Ovary (tissue), 9 donors: ENCODE measurements around the gene PARD3. TPM values are rescaled to one million over a fixed set of nuclear protein-coding genes. Genes with fewer than 3 reads are reported as not detected.

Experiments used
- DNase-seq, 5 donors: peaks; one replicate each; pipeline ENCODE4 v3.0.0-alpha.2; 2019 to 2020
- H3K27ac ChIP-seq, 2 donors: fragments of 200-600 bp; one replicate each; pipeline versions ENCODE4 v1.5.1 to v1.8.0; 2019 to 2022
- H3K27me3 ChIP-seq: fragments of 200-600 bp; one replicate; pipeline ENCODE4 v1.8.0; 2022
- H3K36me3 ChIP-seq: fragments of 200-600 bp; sonication (generic); one replicate; pipeline ENCODE4 v1.5.1; 2019
- H3K4me1 ChIP-seq: one replicate; pipeline ENCODE4 v1.8.1; 2013; ENCODE audit warnings: mild to moderate bottlenecking, moderate library complexity; ENCODE audit not compliant: insufficient read depth
- H3K4me3 ChIP-seq: fragments of 200-600 bp; sonication (generic); one replicate; pipeline ENCODE4 v1.5.1; 2017
- H3K9me3 ChIP-seq, 2 donors: fragments of 200-600 bp in 1 of 2; sonication (generic) in 1 of 2; one replicate each; pipeline versions ENCODE4 v1.5.1 to v1.8.1; 2013 to 2019; ENCODE audit warnings: mild to moderate bottlenecking in 1 of 2, moderate library complexity in 1 of 2
- EP300 ChIP-seq: sonication (generic); formaldehyde crosslinking; IDR thresholded peaks from one replicate; pipeline ENCODE4 v1.6.1; 2017; ENCODE audit warnings: antibody characterized with exemption
- POLR2A ChIP-seq: fragments of 450-650 bp; IDR thresholded peaks from one replicate; pipeline ENCODE4 v1.6.1; 2017; ENCODE audit warnings: antibody characterized with exemption, mild to moderate bottlenecking, moderate library complexity
- WGBS, 3 donors: extraction: QIAGEN DNeasy Blood & Tissue Kit in 1 of 3; methylation state at CpG; one replicate each; pipeline versions ENCODE4 v1.1.5 to v1.1.7; 2013 to 2017; 5-methylcytosine and 5-hydroxymethylcytosine counted together
- intact Hi-C, 4 donors: fragments of 100-400 bp; cut with DNase I; formaldehyde crosslinking; loops; one replicate each; pipeline versions ENCODE4 v1.11.0 to v1.15.1; 2022 to 2023
- polyA plus RNA-seq, 2 donors: library from polyadenylated mRNA; stranded (reverse); fragments of 200-250 nt in 1 of 2; fragments of 350-450 nt in 1 of 2; fragmentation: Illumina TruSeq in 1 of 2; extraction: RNeasy Lipid Tissue Mini Kit (QIAGEN cat#74804) in 1 of 2; gene quantifications; one replicate each; pipeline ENCODE4 v1.2.3, GENCODE V29; 2013 to 2014
- total RNA-seq, 7 donors: library from RNA; depleted of rRNA in 2 of 7; stranded (reverse); fragments of >200 nt in 2 of 7; fragmentation: NEBNext Ultra II Directional in 3 of 7; extraction: Animal tissue kit (Norgen Biotek cat#: 25700) in 3 of 7; gene quantifications; one replicate each; pipeline versions ENCODE4 v1.1.0 to v1.2.4, GENCODE V29; 2016 to 2023
- TF ChIP-seq, protein P1 (sequence below), 3 donors: fragments of 450-650 bp in 2 of 3; fragments of 200-600 bp in 1 of 3; IDR thresholded peaks; one replicate each; pipeline versions ENCODE4 v1.5.1 to v1.8.0; 2016 to 2022; ENCODE audit warnings: antibody characterized with exemption in 3 of 3, mild to moderate bottlenecking in 1 of 3
- donor health status: DM: no; HTN: no; CAD: no; lungs with moderate emphysema.
- donor health status: DM: no; HTN: no; CAD: no.
- donor health status: Bipolar disorder and iron deficiency.
- donor health status: DM: yes; HTN: yes; CAD: no.
- donor health status: DM: no; HTN: no; CAD: no.
- donor health status: DM: yes; HTN: yes; CAD: no.

PARD3 gene
- total and polyA plus RNA-seq, 9 donors: 31.8 to 92.3 (median 67.1) TPM

DNA sequence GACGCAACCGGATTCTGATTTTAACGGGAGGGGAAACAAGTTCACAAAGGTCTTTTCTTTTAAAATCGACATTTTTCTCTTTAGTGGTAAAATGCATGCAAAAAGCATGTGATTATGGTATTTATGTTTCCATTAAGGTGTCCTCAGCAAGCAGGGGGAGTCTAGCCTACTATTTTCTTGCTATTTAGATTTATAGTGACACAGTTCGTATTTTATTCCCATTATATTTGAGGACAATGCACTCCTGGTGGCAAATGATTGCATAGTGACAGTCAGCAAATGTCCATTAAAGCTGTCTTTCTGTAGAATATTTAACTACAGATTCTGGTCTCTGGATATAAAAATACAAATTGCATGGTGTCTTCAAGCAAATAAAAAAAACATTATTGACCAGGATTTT is 554.2 kb downstream of the PARD3 start:
- no peak for DNase-seq
- WGBS, 3 donors: 85 to 88% (median 86%) methylated on average over 5 of the region's 5 CpGs
- TF ChIP-seq POLR2A (no peak), EP300 (no peak)
- TF ChIP-seq, protein P1, sequence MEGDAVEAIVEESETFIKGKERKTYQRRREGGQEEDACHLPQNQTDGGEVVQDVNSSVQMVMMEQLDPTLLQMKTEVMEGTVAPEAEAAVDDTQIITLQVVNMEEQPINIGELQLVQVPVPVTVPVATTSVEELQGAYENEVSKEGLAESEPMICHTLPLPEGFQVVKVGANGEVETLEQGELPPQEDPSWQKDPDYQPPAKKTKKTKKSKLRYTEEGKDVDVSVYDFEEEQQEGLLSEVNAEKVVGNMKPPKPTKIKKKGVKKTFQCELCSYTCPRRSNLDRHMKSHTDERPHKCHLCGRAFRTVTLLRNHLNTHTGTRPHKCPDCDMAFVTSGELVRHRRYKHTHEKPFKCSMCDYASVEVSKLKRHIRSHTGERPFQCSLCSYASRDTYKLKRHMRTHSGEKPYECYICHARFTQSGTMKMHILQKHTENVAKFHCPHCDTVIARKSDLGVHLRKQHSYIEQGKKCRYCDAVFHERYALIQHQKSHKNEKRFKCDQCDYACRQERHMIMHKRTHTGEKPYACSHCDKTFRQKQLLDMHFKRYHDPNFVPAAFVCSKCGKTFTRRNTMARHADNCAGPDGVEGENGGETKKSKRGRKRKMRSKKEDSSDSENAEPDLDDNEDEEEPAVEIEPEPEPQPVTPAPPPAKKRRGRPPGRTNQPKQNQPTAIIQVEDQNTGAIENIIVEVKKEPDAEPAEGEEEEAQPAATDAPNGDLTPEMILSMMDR (IDR thresholded peaks at IDR 0.05): no peak
- no peak overlapping the region for H3K27ac ChIP-seq
- intact Hi-C loops: no loop called here
- H3K9me3 ChIP-seq: no peaks in the 10 kb centered on the region
- H3K4me3 ChIP-seq: no peak overlapping the region
- H3K36me3 ChIP-seq: no peaks in the 10 kb centered on the region
- no peaks in the 10 kb centered on the region for H3K27me3 ChIP-seq
- no peaks in the 10 kb centered on the region for H3K4me1 ChIP-seq

DNA sequence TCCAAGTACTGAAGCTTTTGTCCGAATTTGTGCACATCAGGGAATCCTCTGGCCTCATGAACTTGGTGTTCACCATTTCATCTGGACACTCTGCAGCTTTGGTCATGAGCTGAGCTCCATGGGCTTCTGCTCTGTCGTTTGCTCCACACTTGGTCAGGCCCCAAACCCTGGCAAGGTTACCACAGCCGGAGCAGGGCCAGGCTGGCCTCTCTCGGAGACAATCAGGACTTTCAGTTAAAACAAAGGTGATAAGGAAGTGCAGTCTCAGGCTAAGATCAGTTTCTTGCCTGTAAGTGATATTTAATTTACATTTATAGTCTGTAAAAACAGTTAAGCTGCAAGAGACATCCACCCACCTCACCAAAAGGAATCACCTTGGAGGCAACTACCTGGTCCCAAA is 558.9 kb downstream of the PARD3 start:
- Histone ChIP-seq H3K27me3 (no peaks in the 10 kb centered on the region), H3K4me3 (no peak overlapping the region), H3K4me1 (peaks cover 4% of the 10 kb centered on the region), H3K36me3 (no peaks in the 10 kb centered on the region), H3K27ac (no peak overlapping the region), H3K9me3 (no peaks in the 10 kb centered on the region)
- intact Hi-C loops: no loop called here
- 60 to 86% (median 79%) methylated on average over 4 of the region's 4 CpGs for WGBS, 3 donors
- TF ChIP-seq EP300 (no peak), POLR2A (no peak)
- TF ChIP-seq, protein P1 (IDR thresholded peaks at IDR 0.05): no peak
- no peak for DNase-seq

DNA sequence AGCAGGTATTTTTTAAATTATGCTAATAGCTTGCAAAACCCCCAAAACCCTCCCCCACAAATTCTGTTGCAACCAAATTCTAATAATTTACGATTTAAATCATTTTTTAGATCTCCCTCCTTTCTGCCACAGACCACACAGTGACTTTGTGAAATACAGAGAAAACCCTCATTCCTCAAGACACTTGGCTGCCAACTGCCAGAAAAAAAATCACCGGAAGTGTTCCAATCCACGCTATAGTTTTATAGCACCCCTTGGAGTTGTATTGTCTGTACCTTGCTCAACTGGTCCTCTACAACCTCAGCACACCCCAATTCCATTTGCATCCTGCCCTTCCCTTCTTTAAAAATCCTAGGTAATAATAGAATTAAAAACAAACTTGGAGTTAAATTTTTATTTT is 560.1 kb downstream of the PARD3 start:
- Histone ChIP-seq H3K4me3 (no peak overlapping the region), H3K9me3 (no peaks in the 10 kb centered on the region), H3K36me3 (no peaks in the 10 kb centered on the region), H3K27ac (no peak overlapping the region), H3K4me1 (peaks cover 4% of the 10 kb centered on the region), H3K27me3 (no peaks in the 10 kb centered on the region)
- intact Hi-C loops: no loop called here
- TF ChIP-seq POLR2A: no peak
- no peak for TF ChIP-seq EP300
- TF ChIP-seq, protein P1 (IDR thresholded peaks at IDR 0.05): no peak
- no peak for DNase-seq
- WGBS, 3 donors: 79 to 85% (median 83%) methylated on average over 3 of the region's 3 CpGs

DNA sequence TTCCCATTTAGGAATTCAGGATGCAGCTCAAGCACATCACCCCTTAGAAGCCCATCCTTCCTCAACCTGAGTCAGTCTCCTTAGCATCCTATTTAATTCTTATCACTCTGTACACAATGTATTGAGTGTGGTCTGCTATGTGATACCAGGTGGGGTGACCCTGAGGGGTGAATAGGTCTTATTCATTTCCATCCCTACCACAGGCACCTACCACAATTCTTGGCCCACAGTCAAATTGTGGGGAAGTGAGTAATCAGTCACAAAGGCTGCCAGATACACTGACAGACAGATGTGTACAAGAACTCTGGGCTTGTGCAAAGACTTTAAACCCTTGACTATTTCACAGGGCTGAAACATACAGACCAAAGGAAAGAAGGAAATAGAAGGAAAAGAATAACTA is 560.5 kb downstream of the PARD3 start:
- no peaks in the 10 kb centered on the region for H3K27me3 ChIP-seq
- intact Hi-C loops: no loop called here
- no peaks in the 10 kb centered on the region for H3K36me3 ChIP-seq
- no peak for DNase-seq
- no peaks in the 10 kb centered on the region for H3K9me3 ChIP-seq
- no peak for TF ChIP-seq EP300
- TF ChIP-seq POLR2A: no peak
- TF ChIP-seq, protein P1 (IDR thresholded peaks at IDR 0.05): no peak
- peaks cover 4% of the 10 kb centered on the region for H3K4me1 ChIP-seq
- no peak overlapping the region for H3K27ac ChIP-seq
- no peak overlapping the region for H3K4me3 ChIP-seq

DNA sequence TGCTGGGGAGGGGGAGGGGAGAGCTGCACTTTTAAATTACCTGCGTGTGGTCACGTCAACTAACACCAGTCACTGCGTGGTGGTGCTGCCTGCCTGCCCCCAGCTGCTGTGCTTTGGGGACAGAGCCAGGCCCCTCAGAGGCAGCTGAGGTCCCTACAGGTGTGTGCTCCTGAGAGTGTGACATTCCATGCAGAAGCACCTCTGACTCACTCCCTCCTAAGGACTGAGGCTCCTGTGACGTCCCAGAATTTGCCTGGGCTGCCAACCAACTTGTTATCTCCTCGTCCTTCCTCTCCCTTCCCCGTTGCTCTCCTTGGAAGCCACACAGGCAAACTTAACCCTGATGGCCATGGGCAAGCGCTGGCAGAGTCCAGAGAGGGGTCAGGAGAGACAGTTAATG is 563.0 kb downstream of the PARD3 start:
- Histone ChIP-seq H3K9me3 (no peaks in the 10 kb centered on the region), H3K4me1 (peaks cover 4% of the 10 kb centered on the region), H3K36me3 (no peaks in the 10 kb centered on the region), H3K4me3 (no peak overlapping the region), H3K27ac (no peak overlapping the region), H3K27me3 (no peaks in the 10 kb centered on the region)
- 16 to 45% (median 33%) methylated on average over 7 of the region's 7 CpGs for WGBS, 3 donors
- DNase-seq: peak in 2 of 5 donors; percentile 20 to 39
- TF ChIP-seq, protein P1 (IDR thresholded peaks at IDR 0.05): no peak
- no peak for TF ChIP-seq POLR2A
- no peak for TF ChIP-seq EP300
- intact Hi-C loops: no loop called here
